ENCODE results near the gene PHYHD1.

The PHYHD1 gene

DNA sequence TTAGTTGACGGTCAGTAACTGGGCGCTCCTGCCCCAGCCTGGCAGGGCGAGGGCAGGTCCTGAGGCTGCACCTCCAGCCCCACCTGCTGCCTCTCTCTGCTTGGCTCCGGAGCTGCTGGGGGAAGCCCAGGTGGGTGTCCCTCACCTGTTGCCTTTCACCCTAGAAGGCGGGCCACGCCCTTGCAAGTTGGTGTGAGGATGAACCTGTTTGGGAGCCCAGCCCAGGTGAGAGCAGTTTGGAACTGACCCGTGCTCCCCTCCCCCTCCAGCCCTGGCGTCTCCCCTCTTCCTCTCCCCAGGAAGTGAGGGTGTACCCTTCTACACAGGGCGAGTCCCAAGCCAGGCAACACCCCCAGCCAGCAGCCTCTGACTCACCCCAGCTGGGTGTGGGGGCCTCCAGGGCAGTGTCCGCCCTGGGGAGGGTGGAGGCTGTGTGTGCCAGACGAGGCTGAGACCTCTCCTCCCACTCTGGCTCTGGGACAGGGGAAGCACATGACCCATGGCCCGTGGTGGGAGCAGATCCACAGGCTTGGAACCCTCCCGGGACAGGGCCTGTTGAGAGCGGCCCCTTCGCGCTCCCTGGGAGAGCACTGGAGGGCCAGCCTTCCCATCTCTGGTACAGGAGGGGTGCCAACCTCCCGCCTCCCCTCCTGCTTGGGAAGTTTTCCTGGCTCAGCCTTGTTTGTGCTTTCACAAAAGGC, 28.4 kb upstream of the PHYHD1 start:
- ChIA-PET POLR2A (no interaction called here), CTCF (no interaction called here)
- DNase-seq (ENCODE audit: extremely low spot score) = no peak
- no peak for TF ChIP-seq LEF1 (IDR thresholded peaks at IDR 0.05; ENCODE audit: borderline replicate concordance)
- no peak for TF ChIP-seq BHLHE40 (IDR thresholded peaks at IDR 0.05; ENCODE audit: borderline replicate concordance)
- TF ChIP-seq NFRKB (IDR thresholded peaks at IDR 0.05) = no peak
- TF ChIP-seq TARDBP (IDR thresholded peaks at IDR 0.05) = no peak
- TF ChIP-seq ELF4 (IDR thresholded peaks at IDR 0.05) = no peak
- TF ChIP-seq ARNT (IDR thresholded peaks at IDR 0.05) = no peak
- TF ChIP-seq FOXA1 (IDR thresholded peaks at IDR 0.05) = no peak
- no peak for TF ChIP-seq L3MBTL2 (conservative IDR thresholded peaks at IDR 0.05)
- TF ChIP-seq FOXM1 (IDR thresholded peaks at IDR 0.05; ENCODE audit: borderline replicate concordance) = no peak
- TF ChIP-seq FOXK2 (IDR thresholded peaks at IDR 0.05) = no peak
- TF ChIP-seq ZNF384 (IDR thresholded peaks at IDR 0.05) = no peak
- TF ChIP-seq SUZ12 (IDR thresholded peaks at IDR 0.05) = no peak
- TF ChIP-seq SP1 (IDR thresholded peaks at IDR 0.05) = no peak
- TF ChIP-seq HDGF (IDR thresholded peaks at IDR 0.05; ENCODE audit: borderline replicate concordance) = no peak
- no peak for TF ChIP-seq CTBP1 (IDR thresholded peaks at IDR 0.05; ENCODE audit: borderline replicate concordance)
- TF ChIP-seq PKNOX1 (IDR thresholded peaks at IDR 0.05) = no peak

DNA sequence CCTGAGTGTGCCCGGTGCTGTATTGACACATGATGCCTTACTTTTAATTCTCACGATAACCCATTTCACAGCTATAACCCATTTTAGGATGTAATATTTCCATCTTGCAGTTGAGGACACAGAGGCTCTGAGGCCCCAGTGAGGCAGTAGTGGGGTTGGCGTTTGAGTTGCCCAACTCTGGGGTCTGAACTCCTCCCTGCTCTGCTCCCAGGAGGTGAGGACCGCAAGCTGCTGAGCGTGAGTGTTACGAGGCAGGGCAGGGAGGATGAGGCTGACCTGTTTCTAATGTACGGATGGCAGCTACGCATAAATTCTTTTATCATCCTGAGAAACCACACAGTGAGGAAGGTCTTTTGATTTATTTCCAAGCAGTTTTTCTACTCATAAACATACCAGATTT, 27.4 kb upstream of the PHYHD1 start:
- TF ChIP-seq ARNT (IDR thresholded peaks at IDR 0.05) (no peak), FOXA1 (IDR thresholded peaks at IDR 0.05) (no peak), SUZ12 (IDR thresholded peaks at IDR 0.05) (no peak), LEF1 (IDR thresholded peaks at IDR 0.05; ENCODE audit: borderline replicate concordance) (no peak), L3MBTL2 (conservative IDR thresholded peaks at IDR 0.05) (no peak), ZNF384 (IDR thresholded peaks at IDR 0.05) (no peak), TARDBP (IDR thresholded peaks at IDR 0.05) (no peak), ELF4 (IDR thresholded peaks at IDR 0.05) (no peak), FOXM1 (IDR thresholded peaks at IDR 0.05; ENCODE audit: borderline replicate concordance) (no peak), CTBP1 (IDR thresholded peaks at IDR 0.05; ENCODE audit: borderline replicate concordance) (no peak), PKNOX1 (IDR thresholded peaks at IDR 0.05) (no peak), SP1 (IDR thresholded peaks at IDR 0.05) (no peak), NFRKB (IDR thresholded peaks at IDR 0.05) (no peak), HDGF (IDR thresholded peaks at IDR 0.05; ENCODE audit: borderline replicate concordance) (no peak), FOXK2 (IDR thresholded peaks at IDR 0.05) (no peak), BHLHE40 (IDR thresholded peaks at IDR 0.05; ENCODE audit: borderline replicate concordance) (no peak)
- CTCF ChIA-PET = no interaction called here
- POLR2A ChIA-PET = no interaction called here
- DNase-seq (ENCODE audit: extremely low spot score) = no peak

DNA sequence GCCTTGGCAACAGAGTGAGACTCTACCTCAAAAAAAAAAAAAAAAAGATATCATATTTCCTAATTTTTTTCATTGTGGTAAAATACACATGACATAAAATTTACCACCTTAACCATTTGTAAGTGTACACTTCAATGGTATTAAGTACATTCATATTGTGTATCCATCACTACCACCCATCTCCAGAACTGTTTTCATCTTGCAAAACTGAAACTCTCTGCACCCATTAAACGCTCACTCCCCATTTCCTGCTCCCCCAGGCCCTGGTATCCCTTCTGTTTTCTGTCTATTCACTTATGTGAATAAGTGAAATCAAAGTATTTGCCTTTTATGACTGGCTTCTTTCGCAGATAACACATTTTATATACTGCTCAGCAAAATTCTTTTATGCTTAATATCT, 26.0 kb upstream of the PHYHD1 start:
- no peak for DNase-seq (ENCODE audit: extremely low spot score)
- TF ChIP-seq BHLHE40 (IDR thresholded peaks at IDR 0.05; ENCODE audit: borderline replicate concordance) = no peak
- TF ChIP-seq ARNT (IDR thresholded peaks at IDR 0.05) = no peak
- TF ChIP-seq FOXA1 (IDR thresholded peaks at IDR 0.05) = no peak
- no peak for TF ChIP-seq ELF4 (IDR thresholded peaks at IDR 0.05)
- TF ChIP-seq PKNOX1 (IDR thresholded peaks at IDR 0.05) = no peak
- TF ChIP-seq SP1 (IDR thresholded peaks at IDR 0.05) = no peak
- ChIA-PET POLR2A (no interaction called here), CTCF (no interaction called here)

DNA sequence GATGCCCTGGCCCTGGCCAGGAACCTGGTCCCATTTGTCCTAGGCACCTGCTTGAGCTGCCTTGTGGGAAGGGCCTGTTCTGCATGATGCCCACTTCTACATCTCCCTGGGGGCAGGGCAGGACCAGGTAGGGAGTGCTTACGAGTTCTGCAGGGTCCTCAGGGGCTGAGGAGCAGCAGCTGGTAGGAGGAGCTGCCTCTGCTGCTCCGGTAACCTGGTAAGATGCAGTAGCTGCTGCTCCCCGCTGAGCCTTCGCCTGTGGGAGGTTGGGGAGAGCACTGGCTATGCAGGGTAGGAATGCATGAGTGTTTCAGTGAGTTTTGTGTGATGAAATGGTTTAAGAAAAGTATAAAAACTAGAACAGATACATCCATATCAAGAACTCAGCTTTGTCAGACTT, 25.2 kb upstream of the PHYHD1 start:
- ChIA-PET CTCF (no interaction called here), POLR2A (no interaction called here)
- TF ChIP-seq SP1 (IDR thresholded peaks at IDR 0.05) (no peak), TARDBP (IDR thresholded peaks at IDR 0.05) (no peak), BHLHE40 (IDR thresholded peaks at IDR 0.05; ENCODE audit: borderline replicate concordance) (no peak), NFRKB (IDR thresholded peaks at IDR 0.05) (no peak), FOXA1 (IDR thresholded peaks at IDR 0.05) (no peak)
- DNase-seq (ENCODE audit: extremely low spot score) = no peak

DNA sequence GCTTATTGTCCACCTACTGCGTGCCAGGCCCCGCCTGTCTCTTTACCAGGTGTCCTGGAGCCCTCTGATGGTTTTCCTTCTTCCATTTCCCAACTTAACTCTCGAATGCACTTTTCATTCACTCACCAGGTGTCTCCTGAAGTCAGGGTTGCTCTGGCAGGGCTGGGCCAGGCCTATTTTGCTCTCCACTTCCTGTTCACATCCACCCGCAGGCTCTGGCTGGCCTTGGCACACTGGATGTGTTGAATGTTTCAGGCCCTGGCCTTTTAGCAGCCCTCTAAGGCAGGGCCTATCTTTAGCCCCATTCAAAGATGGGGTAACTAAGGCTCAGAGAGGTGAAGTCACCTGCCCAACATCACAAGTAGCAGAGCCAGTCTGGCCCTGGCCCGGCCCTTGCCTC, 22.4 kb upstream of the PHYHD1 start:
- ChIA-PET CTCF (no interaction called here), POLR2A (interaction anchor here (0.6 kb wide), 1 partner anchor 737 kb away, joined by 5 read pairs; no protein-coding TSS in a partner anchor)
- DNase-seq (ENCODE audit: extremely low spot score) = no peak
- TF ChIP-seq HDGF (IDR thresholded peaks at IDR 0.05; ENCODE audit: borderline replicate concordance) (no peak), SUZ12 (IDR thresholded peaks at IDR 0.05) (no peak), CTBP1 (IDR thresholded peaks at IDR 0.05; ENCODE audit: borderline replicate concordance) (no peak), ZNF384 (IDR thresholded peaks at IDR 0.05) (no peak), FOXA1 (IDR thresholded peaks at IDR 0.05) (no peak), SP1 (IDR thresholded peaks at IDR 0.05) (no peak), ARNT (IDR thresholded peaks at IDR 0.05) (no peak), ELF4 (IDR thresholded peaks at IDR 0.05) (no peak), NFRKB (IDR thresholded peaks at IDR 0.05) (no peak), BHLHE40 (IDR thresholded peaks at IDR 0.05; ENCODE audit: borderline replicate concordance) (no peak), PKNOX1 (IDR thresholded peaks at IDR 0.05) (no peak), FOXM1 (IDR thresholded peaks at IDR 0.05; ENCODE audit: borderline replicate concordance) (no peak), TARDBP (IDR thresholded peaks at IDR 0.05) (no peak)

All from HEK293T (cell line).